Kidney capillary endothelial cell (primary cell): ENCODE measurements around the gene BRD3OS.
"Not testable (repeated sequence)": the region's sequence is repeated elsewhere in the genome, so short reads cannot be mapped to it uniquely, and the experiment has no call there.

Experiments
- DNase-seq: peaks from one replicate; pipeline ENCODE4 v3.0.0-alpha.2; 2018; ENCODE audit warnings: low spot score

BRD3OS gene

GRCh38 chr9:133988771-133989170, 36.5 kb upstream of the BRD3OS start:
- DNase-seq = not testable (repeated sequence)

GRCh38 chr9:133989625-133990365, 35.5 kb upstream of the BRD3OS start:
- DNase-seq = no peak

- peak; percentile 76 for DNase-seq
Observed at GRCh38 chr9:133990366-133991213, 34.7 kb upstream of the BRD3OS start.

- peak; percentile 11 for DNase-seq
Observed at GRCh38 chr9:133991214-133991921, 33.9 kb upstream of the BRD3OS start.

- peak; percentile 41 for DNase-seq
Observed at GRCh38 chr9:133991964-133992779, 33.1 kb upstream of the BRD3OS start, which contains the start of gene VAV2. TSS of gene VAV2 (minus strand) at chr9:133992324. CDS start at chr9:133992278, 46 bp downstream.

- peak; percentile 62 for DNase-seq
Observed at GRCh38 chr9:133992780-133993634, 32.3 kb upstream of the BRD3OS start.

GRCh38 chr9:133993635-133994253, 31.5 kb upstream of the BRD3OS start:
- no peak for DNase-seq

- peak; percentile 63 for DNase-seq
Observed at GRCh38 chr9:133994353-133995011, 30.8 kb upstream of the BRD3OS start.

GRCh38 chr9:133995012-133995896, 30.0 kb upstream of the BRD3OS start:
- DNase-seq = no peak

- DNase-seq = no peak
Observed at GRCh38 chr9:133996531-133997520, 28.5 kb upstream of the BRD3OS start.

- no peak for DNase-seq
Observed at GRCh38 chr9:133997584-133997983, 27.7 kb upstream of the BRD3OS start.

GRCh38 chr9:133998915-133999595, 26.2 kb upstream of the BRD3OS start:
- no peak for DNase-seq

- DNase-seq = no peak
Observed at GRCh38 chr9:133999851-134000265, 25.4 kb upstream of the BRD3OS start.

- DNase-seq = no peak
Observed at GRCh38 chr9:134002796-134003195, 22.5 kb upstream of the BRD3OS start.

GRCh38 chr9:134003237-134003636, 22.0 kb upstream of the BRD3OS start:
- no peak for DNase-seq

GRCh38 chr9:134004131-134004873, 21.0 kb upstream of the BRD3OS start:
- no peak for DNase-seq
